GM18526 (cell line): ENCODE measurements around the gene CDK2.

Source experiments
- POLR2A ChIP-seq: IDR thresholded peaks from 3 replicates; pipeline ENCODE4 v1.6.1; 2011; ENCODE audit not compliant: insufficient read length; ENCODE audit errors: extremely low read depth

Gene CDK2

DNA sequence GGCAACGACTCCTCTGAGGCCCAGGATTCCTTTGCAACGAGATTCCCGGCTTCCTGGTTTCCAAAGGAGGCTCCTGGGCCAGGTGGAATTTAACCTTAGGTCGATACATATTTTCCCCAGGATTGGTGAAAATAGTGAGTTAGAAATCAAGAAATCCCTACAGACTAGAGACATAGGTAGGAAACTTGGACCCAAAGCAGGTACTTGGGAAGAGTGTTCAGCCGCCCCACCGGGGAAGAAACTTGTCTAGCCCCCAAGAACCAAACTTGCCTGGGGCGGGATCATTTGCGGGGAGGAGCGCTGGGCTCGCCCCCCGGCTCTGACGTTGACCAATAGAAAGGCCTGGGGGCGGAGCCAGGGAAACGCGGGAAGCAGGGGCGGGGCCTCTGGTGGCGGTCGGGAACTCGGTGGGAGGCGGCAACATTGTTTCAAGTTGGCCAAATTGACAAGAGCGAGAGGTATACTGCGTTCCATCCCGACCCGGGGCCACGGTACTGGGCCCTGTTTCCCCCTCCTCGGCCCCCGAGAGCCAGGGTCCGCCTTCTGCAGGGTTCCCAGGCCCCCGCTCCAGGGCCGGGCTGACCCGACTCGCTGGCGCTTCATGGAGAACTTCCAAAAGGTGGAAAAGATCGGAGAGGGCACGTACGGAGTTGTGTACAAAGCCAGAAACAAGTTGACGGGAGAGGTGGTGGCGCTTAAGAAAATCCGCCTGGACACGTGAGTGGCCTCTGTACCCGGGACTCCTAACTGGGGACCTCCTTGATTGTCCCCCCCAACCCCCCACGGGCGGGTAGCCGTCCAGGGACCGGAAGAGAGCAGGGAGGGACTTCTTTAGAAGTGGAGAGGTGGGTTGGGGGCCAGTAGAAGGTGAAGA is at the start of gene CDK2:
TSS of gene CDK2 (plus strand) at position 423 of the 874 bp plus-strand sequence. CDS start at position 602, 179 bp downstream.
- peak; percentile 68 for TF ChIP-seq POLR2A

GRCh38 chr12:55922126-55922525 is 44.5 kb upstream of the CDK2 start:
- no peak for TF ChIP-seq POLR2A

GRCh38 chr12:55925371-55925770 is 41.3 kb upstream of the CDK2 start:
- TF ChIP-seq POLR2A: no peak

DNA sequence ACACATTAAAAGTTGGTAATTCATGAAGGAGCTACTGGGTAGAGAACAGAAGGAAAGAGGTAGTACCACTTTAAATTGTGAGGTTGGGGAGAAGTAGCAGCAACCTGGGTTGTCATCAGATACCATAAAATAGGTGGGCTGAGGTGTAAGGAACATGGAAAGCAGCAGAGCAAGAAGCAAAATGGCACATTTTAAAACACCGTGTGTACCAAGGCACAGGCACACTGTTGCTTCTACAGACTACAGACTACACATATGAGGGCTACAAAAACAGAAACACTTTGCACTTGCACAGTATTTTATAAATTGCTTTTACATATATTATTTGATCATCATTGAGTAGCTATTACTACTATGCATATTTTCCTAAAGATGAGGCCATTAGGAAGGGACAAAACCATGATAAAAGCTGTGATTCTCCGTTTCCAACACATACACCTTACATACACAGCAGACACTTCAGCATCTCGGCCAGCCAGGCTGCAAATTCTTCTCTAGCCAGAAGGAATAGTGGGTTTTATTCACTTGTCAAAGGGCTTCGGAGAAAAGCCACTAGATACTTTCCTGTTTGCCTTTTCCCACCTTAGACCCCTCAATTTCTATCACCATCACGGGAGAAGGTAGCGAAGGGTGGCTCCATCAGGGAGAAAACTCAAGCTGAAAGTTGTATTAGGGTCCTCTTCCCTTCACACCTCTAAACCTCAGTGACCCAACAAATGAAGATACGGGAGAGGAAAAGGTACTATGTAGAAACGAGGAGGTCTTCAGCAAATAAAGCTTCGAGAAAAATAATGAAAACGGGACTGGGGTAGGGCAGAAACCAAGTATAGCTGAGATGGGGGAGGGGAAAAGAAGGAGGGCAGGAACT is 40.5 kb upstream of the CDK2 start:
- no peak for TF ChIP-seq POLR2A

GRCh38 chr12:55926738-55927587 is 39.7 kb upstream of the CDK2 start:
- TF ChIP-seq POLR2A: peak; percentile 61

GRCh38 chr12:55927588-55928502 is 38.8 kb upstream of the CDK2 start, which contains the start of gene PYM1:
PYM1 (minus strand) TSS chr12:55927894; CDS start chr12:55927761, 133 bp downstream.
- peak; percentile 84 for TF ChIP-seq POLR2A

GRCh38 chr12:55929306-55929791 is 37.3 kb upstream of the CDK2 start:
- peak; percentile 47 for TF ChIP-seq POLR2A

DNA sequence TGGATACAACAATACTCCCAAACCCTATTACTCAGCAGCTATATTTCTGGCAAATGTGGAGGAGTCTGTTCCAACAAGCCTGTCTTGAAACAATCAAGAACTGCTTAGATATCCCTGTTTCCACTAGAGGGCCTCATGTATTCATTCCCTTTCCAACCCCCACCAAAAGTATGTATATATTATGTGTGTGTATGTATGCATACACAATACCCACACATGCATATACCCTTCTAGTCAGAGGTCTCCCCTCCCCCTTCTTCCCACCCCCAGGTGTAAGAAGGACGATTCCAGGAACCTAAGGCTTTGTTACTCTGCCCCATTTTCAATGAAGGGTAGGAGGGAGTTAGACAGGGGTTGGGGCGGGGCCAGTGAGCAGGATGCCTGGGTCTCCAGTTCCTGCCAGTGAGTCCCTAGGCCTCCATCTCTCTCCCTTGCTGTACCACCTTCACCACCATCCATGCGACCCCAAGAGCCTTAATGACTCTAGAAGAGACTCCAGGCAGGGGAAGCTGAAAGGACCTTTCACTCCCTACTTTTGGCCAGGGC is 35.8 kb upstream of the CDK2 start, which contains the start of gene DGKA:
TSS of gene DGKA (plus strand) at position 392 of the 546 bp plus-strand sequence. CDS start 5,342 bp downstream, outside the sequence.
- TF ChIP-seq POLR2A: no peak

DNA sequence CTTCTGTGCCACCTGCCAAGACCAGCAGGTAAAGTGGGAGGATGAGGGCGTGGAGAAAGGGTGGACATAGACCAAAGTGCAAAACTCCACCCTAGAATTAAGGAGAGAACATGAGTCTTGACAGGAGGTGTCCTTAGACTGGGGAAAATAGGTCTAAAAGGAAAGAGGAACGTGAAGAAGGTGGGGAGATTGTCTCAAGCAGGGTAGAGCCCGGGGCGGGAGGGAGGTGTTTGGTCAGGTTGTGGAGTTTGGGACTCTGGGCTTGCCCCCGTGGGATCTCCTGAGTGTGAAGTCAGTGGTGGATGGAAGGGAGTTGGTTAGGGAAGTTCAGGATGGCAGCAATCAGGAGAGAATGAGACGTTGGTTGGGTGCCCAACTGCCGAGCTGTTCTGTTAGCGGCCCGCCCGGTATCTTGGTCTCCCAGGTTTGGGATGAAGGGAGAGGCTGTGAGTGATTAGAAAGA is 35.3 kb upstream of the CDK2 start:
- no peak for TF ChIP-seq POLR2A

DNA sequence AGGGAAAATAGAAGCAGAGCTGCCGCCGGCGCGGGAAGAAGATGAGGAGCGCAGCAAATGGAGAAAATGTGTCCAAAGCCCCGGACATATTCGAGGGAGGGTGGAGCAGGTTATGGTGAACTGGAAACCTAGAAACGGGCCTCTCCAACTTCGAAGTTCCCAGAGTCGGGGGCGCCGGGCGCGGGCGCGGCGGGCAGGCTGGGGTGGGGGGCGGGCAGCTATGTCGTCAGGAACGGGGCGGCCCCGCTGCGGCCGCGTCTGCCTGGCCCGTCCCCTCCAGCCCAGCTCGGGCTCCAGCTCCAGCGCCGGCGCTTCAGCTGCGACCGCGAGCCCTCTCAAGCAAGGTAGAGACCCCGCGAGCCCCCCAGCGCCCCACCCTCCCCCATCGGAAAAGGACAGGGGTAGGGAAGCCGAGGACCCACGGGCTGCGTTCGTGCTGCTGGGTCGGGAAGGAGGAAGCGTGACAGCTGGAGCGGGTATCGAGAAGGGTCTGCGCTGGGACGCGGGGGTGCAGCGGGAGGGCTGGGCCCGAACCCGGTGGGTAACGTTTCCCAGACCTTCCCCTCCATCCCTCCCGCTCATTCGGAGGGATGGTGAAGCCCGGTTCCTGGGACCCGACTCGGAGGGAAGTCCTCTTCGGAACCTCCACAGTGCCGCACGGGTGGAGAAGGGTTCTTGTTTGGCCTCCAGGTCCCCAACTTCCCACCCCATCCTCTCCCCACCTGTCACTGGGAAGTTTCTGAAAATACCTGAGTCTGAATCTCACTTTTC is 34.7 kb upstream of the CDK2 start:
- TF ChIP-seq POLR2A: no peak

- no peak for TF ChIP-seq POLR2A
Measured at GRCh38 chr12:55932551-55932910, 34.1 kb upstream of the CDK2 start.

- no peak for TF ChIP-seq POLR2A
Measured at GRCh38 chr12:55933169-55933798, 33.3 kb upstream of the CDK2 start.
